GM21515 (cell line): Measurements from ENCODE around the gene CC2D1A.

ENCODE experiments used
- ATAC-seq: cut with Tn5 transposase; IDR thresholded peaks from one replicate; pipeline ENCODE4 v1.9.1; 2021; ENCODE audit not compliant: unreplicated experiment

CC2D1A gene

DNA sequence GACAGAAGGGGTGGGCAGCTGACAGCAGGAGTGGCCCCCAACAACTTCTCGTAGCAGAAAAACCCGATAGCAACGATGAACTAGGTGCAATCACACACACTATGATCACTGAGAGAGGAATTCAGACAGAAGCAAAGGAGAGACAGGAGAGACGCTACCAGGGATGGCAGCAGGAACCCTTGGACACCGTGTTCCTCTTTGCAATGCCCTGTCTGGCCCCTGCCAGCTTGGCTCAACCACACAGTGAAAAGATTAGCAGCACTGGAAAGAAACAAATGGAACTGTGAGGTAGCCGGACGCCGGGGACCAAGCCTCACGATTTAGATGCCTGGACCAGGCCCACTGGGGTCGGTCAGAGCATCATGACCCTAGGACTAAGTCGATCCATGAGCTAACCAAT, 69.9 kb downstream of the CC2D1A start:
- ATAC-seq = no peak

DNA sequence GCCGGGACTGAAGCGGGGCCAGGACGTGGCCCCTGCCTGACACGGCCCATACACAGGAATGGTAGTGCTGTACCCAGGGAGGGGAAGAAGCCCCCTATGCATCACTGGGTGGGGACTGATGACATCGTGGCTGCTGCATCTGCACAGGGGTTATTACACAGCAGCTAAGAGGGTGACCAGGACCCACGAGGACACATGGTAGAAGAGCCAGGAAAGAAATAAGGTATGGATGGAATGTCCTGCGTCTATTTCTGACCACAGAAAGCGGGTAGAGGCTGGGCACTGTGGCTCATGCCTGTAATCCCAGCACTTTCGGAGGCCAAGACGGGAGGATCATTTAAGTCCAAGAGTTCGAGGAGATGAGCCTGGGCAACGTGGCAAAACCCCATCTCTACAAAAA, 70.4 kb downstream of the CC2D1A start:
- no peak for ATAC-seq

DNA sequence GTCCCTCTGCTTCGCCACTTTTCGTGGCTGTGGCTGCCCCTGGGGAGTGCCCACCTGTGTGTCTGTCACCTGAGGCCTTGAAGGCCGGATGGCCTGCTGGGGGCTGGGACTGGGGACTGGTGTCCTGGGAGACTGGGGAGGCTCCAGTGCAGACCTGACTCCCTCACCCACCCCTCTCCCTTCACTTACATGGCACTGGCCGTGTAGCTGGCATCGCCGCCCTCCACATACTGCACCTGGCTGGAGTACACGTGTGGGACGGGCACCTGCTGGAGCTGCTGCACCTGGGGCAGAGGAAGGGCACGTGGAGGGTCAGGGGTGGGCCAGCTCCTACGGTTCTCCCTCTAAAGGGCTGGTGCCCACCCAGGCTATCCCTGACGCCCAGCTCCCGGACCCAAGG, 71.8 kb downstream of the CC2D1A start:
- ATAC-seq = no peak

DNA sequence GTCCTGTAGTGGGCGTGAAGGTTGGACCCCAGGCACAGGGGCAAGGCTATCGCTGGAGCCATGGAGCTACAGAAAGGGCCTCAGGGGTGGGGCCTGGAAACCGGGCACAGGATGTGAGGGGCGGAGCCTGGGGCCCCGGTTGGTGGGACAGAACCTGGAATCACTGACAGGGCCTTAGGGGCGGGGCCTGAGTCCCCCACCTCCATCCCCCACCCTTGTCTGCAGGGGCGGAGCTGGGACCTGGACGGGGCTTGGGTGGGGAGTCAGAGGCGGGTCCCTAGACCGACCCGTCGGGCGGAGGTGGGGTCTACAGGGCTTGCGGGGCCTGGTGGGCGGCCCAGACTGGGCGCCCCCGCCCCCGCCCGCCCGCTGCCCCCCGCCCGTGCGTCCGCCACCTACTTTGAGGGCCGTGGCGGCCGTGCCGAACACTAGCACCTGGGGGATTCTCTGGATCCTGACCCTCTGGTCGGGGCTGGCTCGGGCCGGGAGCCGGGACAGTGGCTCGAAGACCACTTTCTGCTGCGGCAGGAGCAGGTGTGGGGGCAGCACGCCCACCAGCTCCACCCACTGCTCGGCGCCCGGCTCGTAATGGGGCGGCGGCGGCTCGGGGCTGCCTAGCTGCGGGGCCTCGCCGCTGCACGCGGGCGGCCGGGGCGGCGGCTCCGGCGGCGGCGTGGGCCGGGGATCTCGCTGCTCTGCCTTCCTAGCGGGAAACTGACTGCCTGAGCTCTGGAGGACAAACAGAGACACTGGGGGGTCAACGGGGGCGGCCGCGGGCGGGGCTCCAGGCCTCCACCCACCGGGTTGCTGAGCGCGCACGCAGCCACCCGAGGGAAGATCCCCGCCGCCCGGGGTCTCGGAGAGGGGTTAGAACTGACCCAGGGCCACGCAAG, 72.6 kb downstream of the CC2D1A start:
- ATAC-seq = no peak

DNA sequence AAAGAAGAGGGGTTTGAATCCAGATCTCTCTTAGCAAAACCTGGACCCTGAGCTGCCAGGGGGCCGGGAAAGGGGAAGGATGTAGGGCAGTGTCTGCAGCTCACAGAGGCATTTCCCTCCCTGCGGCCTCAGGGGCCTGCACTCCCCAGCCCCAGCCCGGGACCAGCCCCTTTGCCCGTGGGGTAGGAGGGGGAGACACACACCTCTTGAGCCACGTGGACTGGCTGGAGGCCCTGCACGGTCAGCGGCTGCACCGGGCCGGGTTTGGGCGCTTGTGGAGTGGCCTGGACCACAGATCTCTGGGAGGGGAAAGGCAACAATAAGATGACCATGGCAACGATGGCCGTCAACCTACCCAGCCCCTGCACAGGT, 73.2 kb downstream of the CC2D1A start:
- no peak for ATAC-seq

DNA sequence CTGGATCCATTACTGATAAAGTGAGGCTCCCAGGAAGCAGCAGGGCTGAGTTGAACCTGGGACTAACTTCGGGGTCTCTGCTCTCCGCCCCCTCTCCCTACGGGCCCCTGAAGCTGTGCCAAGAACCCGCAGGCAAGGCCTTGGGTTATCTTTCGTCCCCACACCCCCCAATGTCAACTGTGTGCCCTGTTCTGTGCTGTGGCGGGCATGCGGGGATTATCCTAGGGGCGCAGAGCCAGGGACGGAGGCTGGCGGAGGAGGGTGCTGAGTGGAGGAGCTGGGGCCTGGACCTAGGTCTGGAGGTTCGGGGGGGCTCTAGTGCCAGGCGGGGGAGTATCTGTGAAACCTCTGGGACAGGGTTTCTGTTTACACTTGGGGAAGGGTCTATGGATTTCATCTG, 73.7 kb downstream of the CC2D1A start:
- ATAC-seq = no peak

DNA sequence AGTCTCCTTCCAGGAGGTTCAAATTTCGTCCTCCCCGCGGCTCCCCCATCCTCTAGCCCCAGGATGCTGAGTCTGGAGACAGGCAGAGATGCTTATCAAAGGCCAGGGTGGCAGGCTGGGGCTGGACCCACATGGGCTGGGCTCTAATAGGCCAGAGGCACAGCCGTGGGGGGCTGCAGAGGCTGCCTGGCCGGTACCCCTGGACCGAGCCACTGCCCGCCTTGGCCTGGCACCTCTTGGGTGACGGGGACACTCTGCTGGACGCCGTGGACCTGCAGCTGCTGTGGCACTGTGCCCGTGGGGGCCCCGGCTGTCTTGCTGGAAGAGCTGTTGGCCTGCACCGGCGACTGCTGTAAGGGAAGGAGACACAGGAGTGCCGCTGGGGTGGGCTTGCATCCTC, 74.3 kb downstream of the CC2D1A start:
- no peak for ATAC-seq
